GM19035 (cell line): Measurements from ENCODE around the gene FURIN.
"Not testable (repeated sequence)": the region's sequence is repeated elsewhere in the genome, so short reads cannot be mapped to it uniquely, and the experiment has no call there.

Source experiments
- ATAC-seq: cut with Tn5 transposase; IDR thresholded peaks from one replicate; pipeline ENCODE4 v1.9.1; 2021; ENCODE audit not compliant: unreplicated experiment

FURIN gene

GRCh38 chr15:90869601-90870353 lies 1.4 kb downstream of the FURIN start:
- ATAC-seq: no peak

- ATAC-seq: no peak
These were observed 2.2 kb downstream of the FURIN start for GRCh38 chr15:90870354-90871138.

GRCh38 chr15:90871139-90871715 lies 2.8 kb downstream of the FURIN start:
- no peak for ATAC-seq

GRCh38 chr15:90871716-90872485 lies 3.5 kb downstream of the FURIN start:
- no peak for ATAC-seq

- no peak for ATAC-seq
These were observed 4.2 kb downstream of the FURIN start for GRCh38 chr15:90872486-90873184.

- ATAC-seq: no peak
These were observed 5.2 kb downstream of the FURIN start for GRCh38 chr15:90873488-90873997.

- no peak for ATAC-seq
These were observed 5.7 kb downstream of the FURIN start for GRCh38 chr15:90873998-90874605.

- ATAC-seq: not testable (repeated sequence)
These were observed 6.6 kb downstream of the FURIN start for GRCh38 chr15:90874986-90875385.

GRCh38 chr15:90875549-90875981 lies 7.2 kb downstream of the FURIN start:
- ATAC-seq: no peak

GRCh38 chr15:90876046-90876445 lies 7.7 kb downstream of the FURIN start:
- ATAC-seq: no peak

- ATAC-seq: no peak
These were observed 8.3 kb downstream of the FURIN start for GRCh38 chr15:90876512-90877170.

- ATAC-seq: no peak
These were observed 8.9 kb downstream of the FURIN start for GRCh38 chr15:90877315-90877714.

GRCh38 chr15:90877996-90878395 lies 9.6 kb downstream of the FURIN start:
- no peak for ATAC-seq

GRCh38 chr15:90878660-90879059 lies 10.3 kb downstream of the FURIN start:
- no peak for ATAC-seq

- ATAC-seq: no peak
These were observed 11.5 kb downstream of the FURIN start for GRCh38 chr15:90879730-90880366.

- no peak for ATAC-seq
These were observed 12.2 kb downstream of the FURIN start for GRCh38 chr15:90880381-90881145.

GRCh38 chr15:90881181-90881977 lies 13.0 kb downstream of the FURIN start:
- no peak for ATAC-seq
